DOHH2 (cell line): ENCODE measurements around the gene ARL8A.

Source experiments
- H3F3A ChIP-seq: fragments of 200-600 bp; sonication (generic), shearing (Covaris generic); 2 replicates; pipeline ENCODE4 v1.6.0; 2016; ENCODE audit warnings: antibody characterized with exemption, mild to moderate bottlenecking; ENCODE audit not compliant: control insufficient read depth, insufficient read depth
- H3K27ac ChIP-seq: fragments of 200-600 bp; sonication (generic); 2 replicates; pipeline ENCODE4 v1.5.1; 2014; ENCODE audit warnings: low read depth, mild to moderate bottlenecking, low read length, moderate library complexity
- H3K27me3 ChIP-seq: fragments of 200-600 bp; sonication (generic); 2 replicates; pipeline ENCODE4 v1.6.1; 2014; ENCODE audit warnings: mild to moderate bottlenecking, low read length, mixed read lengths; ENCODE audit not compliant: control insufficient read depth
- H3K36me3 ChIP-seq: fragments of 200-600 bp; sonication (generic); 2 replicates; pipeline ENCODE4 v1.6.1; 2014; ENCODE audit warnings: mild to moderate bottlenecking, low read length, moderate library complexity, mixed read lengths; ENCODE audit not compliant: control insufficient read depth
- H3K4me1 ChIP-seq: fragments of 200-600 bp; sonication (generic); 2 replicates; pipeline ENCODE4 v1.6.1; 2014; ENCODE audit warnings: mild to moderate bottlenecking, low read length, mixed read lengths; ENCODE audit not compliant: control insufficient read depth
- H3K4me2 ChIP-seq: fragments of 200-600 bp; sonication (generic); 2 replicates; pipeline ENCODE4 v1.6.0; 2014; ENCODE audit warnings: mild to moderate bottlenecking, low read length, moderate library complexity
- H3K4me3 ChIP-seq: fragments of 200-600 bp; sonication (generic); 2 replicates; pipeline ENCODE4 v1.5.1; 2014; ENCODE audit warnings: mild to moderate bottlenecking, low read length, mixed read lengths
- H3K79me2 ChIP-seq: fragments of 200-600 bp; sonication (generic); 2 replicates; pipeline ENCODE4 v1.6.1; 2014; ENCODE audit warnings: mild to moderate bottlenecking, low read length, mixed read lengths; ENCODE audit not compliant: control insufficient read depth
- H3K9me2 ChIP-seq: fragments of 200-600 bp; sonication (generic); replicated peaks from 2 replicates; pipeline ENCODE4 v1.6.1; 2014; ENCODE audit warnings: mild to moderate bottlenecking, low read length, mixed read lengths; ENCODE audit not compliant: control insufficient read depth
- H3K9me3 ChIP-seq: fragments of 200-600 bp; sonication (generic); 2 replicates; pipeline ENCODE4 v1.6.1; 2014; ENCODE audit warnings: antibody characterized with exemption, low read length, mixed read lengths; ENCODE audit not compliant: control insufficient read depth, insufficient read depth
- H4K20me1 ChIP-seq: fragments of 200-600 bp; sonication (generic); 2 replicates; pipeline ENCODE4 v1.6.0; 2014; ENCODE audit warnings: low read depth, mild to moderate bottlenecking, antibody characterized with exemption, low read length, moderate library complexity; ENCODE audit not compliant: control insufficient read depth, insufficient read depth
- EZH2phosphoT487 ChIP-seq: fragments of 200-600 bp; sonication (generic); IDR thresholded peaks from 2 replicates; pipeline ENCODE4 v1.6.1; 2017; ENCODE audit warnings: borderline replicate concordance, mild to moderate bottlenecking, antibody characterized with exemption, low read length, moderate library complexity, mixed read lengths
- TF ChIP-seq, protein P1 (sequence below): fragments of 200-600 bp; sonication (generic); IDR thresholded peaks from one replicate; pipeline ENCODE4 v1.5.1; 2014; ENCODE audit warnings: antibody characterized with exemption, mild to moderate bottlenecking, low read depth, low read length; ENCODE audit not compliant: poor library complexity, severe bottlenecking

Gene ARL8A

DNA sequence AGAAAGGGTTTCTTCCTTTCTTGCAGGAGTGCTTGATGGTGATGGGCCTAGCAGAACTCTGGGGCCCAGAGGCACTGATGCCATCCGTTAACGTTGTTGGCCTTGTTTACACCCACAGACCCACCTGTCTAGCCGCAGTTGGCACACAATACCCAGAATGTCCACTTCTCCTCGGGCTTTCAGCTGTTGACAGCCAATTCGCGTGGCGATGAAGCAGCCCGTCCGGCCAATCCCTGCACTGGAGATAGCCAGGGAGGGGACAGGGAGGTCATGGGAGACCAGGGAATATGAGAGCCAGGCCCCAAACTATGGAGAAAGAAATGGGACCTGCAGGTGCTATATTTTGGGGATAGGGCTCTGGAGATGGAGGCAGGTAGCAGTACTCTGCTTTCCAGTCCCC is 5.7 kb upstream of the ARL8A start:
- H4K20me1 ChIP-seq, result peaks cover 3% of the 10 kb centered on the region; the same call in 1 of the 2 replicates
- H3K9me2 ChIP-seq, result no peaks in the 10 kb centered on the region
- H3K27me3 ChIP-seq, result no peaks in the 10 kb centered on the region
- TF ChIP-seq, protein P1, sequence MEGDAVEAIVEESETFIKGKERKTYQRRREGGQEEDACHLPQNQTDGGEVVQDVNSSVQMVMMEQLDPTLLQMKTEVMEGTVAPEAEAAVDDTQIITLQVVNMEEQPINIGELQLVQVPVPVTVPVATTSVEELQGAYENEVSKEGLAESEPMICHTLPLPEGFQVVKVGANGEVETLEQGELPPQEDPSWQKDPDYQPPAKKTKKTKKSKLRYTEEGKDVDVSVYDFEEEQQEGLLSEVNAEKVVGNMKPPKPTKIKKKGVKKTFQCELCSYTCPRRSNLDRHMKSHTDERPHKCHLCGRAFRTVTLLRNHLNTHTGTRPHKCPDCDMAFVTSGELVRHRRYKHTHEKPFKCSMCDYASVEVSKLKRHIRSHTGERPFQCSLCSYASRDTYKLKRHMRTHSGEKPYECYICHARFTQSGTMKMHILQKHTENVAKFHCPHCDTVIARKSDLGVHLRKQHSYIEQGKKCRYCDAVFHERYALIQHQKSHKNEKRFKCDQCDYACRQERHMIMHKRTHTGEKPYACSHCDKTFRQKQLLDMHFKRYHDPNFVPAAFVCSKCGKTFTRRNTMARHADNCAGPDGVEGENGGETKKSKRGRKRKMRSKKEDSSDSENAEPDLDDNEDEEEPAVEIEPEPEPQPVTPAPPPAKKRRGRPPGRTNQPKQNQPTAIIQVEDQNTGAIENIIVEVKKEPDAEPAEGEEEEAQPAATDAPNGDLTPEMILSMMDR, result no peak
- no peak for TF ChIP-seq EZH2phosphoT487
- no peaks in the 10 kb centered on the region for H3K9me3 ChIP-seq
- H3K36me3 ChIP-seq, result peaks cover 80% of the 10 kb centered on the region
- H3K4me2 ChIP-seq, result no peak overlapping the region
- no peak overlapping the region for H3K27ac ChIP-seq
- H3K4me1 ChIP-seq, result peaks cover 10% of the 10 kb centered on the region
- peaks cover 18% of the 10 kb centered on the region for H3F3A ChIP-seq
- no peaks in the 10 kb centered on the region; the same call in 1 of the 2 replicates for H3K79me2 ChIP-seq
- no peak overlapping the region for H3K4me3 ChIP-seq

DNA sequence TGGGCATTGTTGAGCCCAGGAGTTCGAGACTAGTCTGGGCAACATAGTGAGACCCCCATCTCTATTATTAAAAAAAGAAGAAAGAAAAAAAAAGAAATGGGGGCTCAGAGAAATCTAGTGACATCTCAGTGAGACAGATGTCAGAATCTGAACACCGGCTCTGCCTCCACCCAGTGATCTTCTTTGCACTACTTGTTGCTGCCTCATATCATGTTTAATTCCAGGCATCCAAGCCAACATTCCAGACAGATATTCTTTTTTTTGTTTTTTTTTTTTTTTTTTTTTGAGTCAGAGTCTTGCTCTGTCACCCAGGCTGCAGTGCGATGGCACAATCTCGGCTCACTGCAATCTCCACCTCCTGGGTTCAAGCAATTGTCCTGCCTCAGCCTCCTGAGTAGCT is 5.0 kb upstream of the ARL8A start:
- H3K4me1 ChIP-seq, result peaks cover 9% of the 10 kb centered on the region
- H3K9me3 ChIP-seq, result no peaks in the 10 kb centered on the region
- H3K27ac ChIP-seq, result no peak overlapping the region
- no peak overlapping the region for H3K4me3 ChIP-seq
- H3K27me3 ChIP-seq, result no peaks in the 10 kb centered on the region
- peaks cover 74% of the 10 kb centered on the region for H3K36me3 ChIP-seq
- TF ChIP-seq, protein P1, result no peak
- no peak for TF ChIP-seq EZH2phosphoT487
- H4K20me1 ChIP-seq, result peaks cover 3% of the 10 kb centered on the region; the same call in 1 of the 2 replicates
- H3K4me2 ChIP-seq, result no peak overlapping the region
- peaks cover 4% of the 10 kb centered on the region for H3K79me2 ChIP-seq
- H3F3A ChIP-seq, result peaks cover 19% of the 10 kb centered on the region
- no peaks in the 10 kb centered on the region for H3K9me2 ChIP-seq

DNA sequence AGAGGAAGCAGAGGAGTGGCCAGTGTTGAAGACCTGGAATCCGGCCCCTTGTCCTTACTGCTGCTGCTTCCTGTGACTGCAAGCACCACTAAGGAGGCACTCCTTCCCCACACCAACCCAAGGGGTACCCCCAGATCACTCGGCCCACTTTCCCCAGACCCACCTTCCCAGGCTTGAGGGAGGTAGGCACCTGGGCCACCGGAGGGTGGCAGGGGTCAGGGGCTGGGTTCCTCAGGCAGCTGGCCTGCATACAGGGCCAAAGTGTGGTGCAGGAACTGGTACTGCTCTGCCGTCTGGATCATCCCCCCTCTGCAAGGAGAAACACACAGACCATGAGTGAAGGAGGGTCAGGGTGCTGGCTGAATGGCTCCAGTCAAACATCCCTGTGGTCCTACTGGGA is 3.9 kb upstream of the ARL8A start:
- Histone ChIP-seq H3K4me3 (no peak overlapping the region), H3K4me2 (no peak overlapping the region), H3K27me3 (no peaks in the 10 kb centered on the region), H3K4me1 (peaks cover 9% of the 10 kb centered on the region), H4K20me1 (peaks cover 1% of the 10 kb centered on the region; the same call in 1 of the 2 replicates), H3K27ac (no peak overlapping the region), H3F3A (peaks cover 19% of the 10 kb centered on the region), H3K9me3 (no peaks in the 10 kb centered on the region), H3K79me2 (peaks cover 15% of the 10 kb centered on the region), H3K36me3 (peaks cover 62% of the 10 kb centered on the region), H3K9me2 (no peaks in the 10 kb centered on the region)
- TF ChIP-seq, protein P1, result no peak
- no peak for TF ChIP-seq EZH2phosphoT487

DNA sequence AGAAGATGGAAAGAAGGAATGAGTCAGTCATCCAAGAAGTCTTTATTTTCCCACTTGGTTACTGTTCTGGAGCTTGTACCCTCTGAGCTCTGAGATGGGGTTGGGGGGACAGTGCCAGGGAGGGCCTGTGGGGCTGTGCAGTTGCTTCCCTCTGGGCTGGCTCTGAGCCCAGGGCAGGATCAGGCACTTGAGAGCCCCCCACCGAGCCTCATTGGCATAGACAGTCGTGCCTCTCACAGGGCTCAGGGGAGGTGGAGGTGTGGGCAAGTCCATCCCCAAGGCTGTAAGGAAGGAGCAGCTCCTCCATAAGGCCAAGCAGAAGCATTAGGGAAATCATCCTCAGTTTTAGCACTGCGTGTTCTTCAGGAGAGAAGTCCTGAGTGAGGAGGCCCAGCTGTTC is 2.5 kb upstream of the ARL8A start:
- Histone ChIP-seq H3K4me3 (no peak overlapping the region), H3K4me2 (no peak overlapping the region), H3F3A (peaks cover 19% of the 10 kb centered on the region), H3K9me3 (no peaks in the 10 kb centered on the region), H3K79me2 (peaks cover 29% of the 10 kb centered on the region), H4K20me1 (peaks cover 12% of the 10 kb centered on the region), H3K4me1 (peaks cover 21% of the 10 kb centered on the region), H3K27ac (no peak overlapping the region), H3K27me3 (no peaks in the 10 kb centered on the region), H3K36me3 (peaks cover 60% of the 10 kb centered on the region), H3K9me2 (no peaks in the 10 kb centered on the region)
- TF ChIP-seq EZH2phosphoT487, result no peak
- TF ChIP-seq, protein P1, result no peak
